PC-3 (cell line): Measurements from ENCODE around the gene OXNAD1. TPM values are rescaled to one million over a fixed set of nuclear protein-coding genes. Genes with fewer than 3 reads are reported as not detected.

Experiments used
- ATAC-seq: fragments of 200-7000 bp; cut with Tn5 transposase; 2 replicates; pipeline ENCODE4 v1.9.1; 2020; ENCODE audit warnings: mild to moderate bottlenecking, moderate library complexity
- BruUV-seq: library from RNA; stranded (reverse); fragments of 400-500 nt; replicated peaks from 2 replicates; lab custom pipeline; 2021; lab: Mats Ljungman, UMichigan
- CTCF ChIA-PET: fragments of 300-600 bp; sonication (Branson Sonifier 250); formaldehyde crosslinking; loops from one replicate; lab custom pipeline; 2022; ENCODE audit warnings: antibody characterized with exemption; lab: Charles Lee
- POLR2A ChIA-PET: fragments of 300-600 bp; sonication (Branson Sonifier 250); formaldehyde crosslinking; loops from one replicate; lab custom pipeline; 2022; ENCODE audit warnings: antibody characterized with exemption; ENCODE audit not compliant: unreplicated experiment; lab: Charles Lee
- DNase-seq: peaks from one replicate; pipeline ENCODE4 v3.0.0-alpha.2; 2015
- H2AFZ ChIP-seq: fragments of 300-600 bp; sonication (generic); 2 replicates; pipeline ENCODE4 v1.6.0; 2016; ENCODE audit warnings: antibody characterized with exemption, low read length
- H3F3A ChIP-seq: fragments of 300-600 bp; sonication (generic); one replicate; pipeline ENCODE4 v1.6.0; 2017; ENCODE audit warnings: antibody characterized with exemption, low read length, control low read depth, mild to moderate bottlenecking; ENCODE audit not compliant: unreplicated experiment
- H3K27ac ChIP-seq: fragments of 300-600 bp; sonication (generic); 2 replicates; pipeline ENCODE4 v1.5.1; 2016; ENCODE audit warnings: mild to moderate bottlenecking, low read length
- H3K27me3 ChIP-seq: fragments of 300-600 bp; sonication (generic); 2 replicates; pipeline ENCODE4 v1.6.1; 2016; ENCODE audit warnings: low read length, mixed read lengths
- H3K36me3 ChIP-seq: fragments of 300-600 bp; sonication (generic); 2 replicates; pipeline ENCODE4 v1.6.1; 2016; ENCODE audit warnings: low read depth, mixed run types, low read length, mixed read lengths
- H3K4me1 ChIP-seq: fragments of 300-600 bp; sonication (generic); 2 replicates; pipeline ENCODE4 v1.5.1; 2016; ENCODE audit warnings: low read length; ENCODE audit not compliant: insufficient read depth
- H3K4me2 ChIP-seq: fragments of 300-600 bp; sonication (generic); 2 replicates; pipeline ENCODE4 v1.6.0; 2016; ENCODE audit warnings: low read length
- H3K4me3 ChIP-seq: fragments of 300-600 bp; sonication (generic); 2 replicates; pipeline ENCODE4 v1.5.1; 2016; ENCODE audit warnings: mild to moderate bottlenecking, low read length, mixed read lengths
- H3K79me2 ChIP-seq: fragments of 300-600 bp; sonication (generic); 2 replicates; pipeline ENCODE4 v1.6.1; 2017; ENCODE audit warnings: low read length, mixed read lengths
- H3K9ac ChIP-seq: fragments of 300-600 bp; sonication (generic); 2 replicates; pipeline ENCODE4 v1.6.0; 2016; ENCODE audit warnings: mild to moderate bottlenecking, low read length
- H3K9me2 ChIP-seq: fragments of 300-600 bp; sonication (generic); replicated peaks from 2 replicates; pipeline ENCODE4 v1.6.1; 2016; ENCODE audit warnings: mixed run types, low read length, mixed read lengths
- H3K9me3 ChIP-seq: fragments of 300-600 bp; sonication (generic); 2 replicates; pipeline ENCODE4 v1.6.1; 2016; ENCODE audit warnings: low read length, mixed read lengths
- H4K20me1 ChIP-seq: fragments of 300-600 bp; sonication (generic); 2 replicates; pipeline ENCODE4 v1.6.1; 2016; ENCODE audit warnings: low read length, mixed read lengths
- EZH2 ChIP-seq: fragments of 300-600 bp; sonication (generic); IDR thresholded peaks from one replicate; pipeline ENCODE4 v1.6.1; 2017; ENCODE audit warnings: antibody characterized with exemption, mild to moderate bottlenecking, low read length; ENCODE audit not compliant: unreplicated experiment
- EZH2phosphoT487 ChIP-seq: fragments of 300-600 bp; sonication (generic); IDR thresholded peaks from 2 replicates; pipeline ENCODE4 v1.6.1; 2018; ENCODE audit warnings: mild to moderate bottlenecking, antibody characterized with exemption, low read length, borderline replicate concordance
- intact Hi-C: fragments of 100-400 bp; cut with micrococcal nuclease; formaldehyde crosslinking; loops from 2 replicates; pipeline ENCODE4 v1.9.0; 2023
- total RNA-seq: library from RNA; depleted of rRNA; stranded (reverse); fragments of >200 nt; gene quantifications from 2 replicates; pipeline ENCODE4 v1.2.3, GENCODE V29; 2014
- TF ChIP-seq, protein P1 (sequence below): fragments of 300-600 bp; sonication (generic); conservative IDR thresholded peaks from 2 replicates; pipeline ENCODE4 v1.5.1; 2017; ENCODE audit warnings: antibody characterized with exemption, low read depth, mild to moderate bottlenecking, low read length

The OXNAD1 gene
- total RNA-seq, 1 experiment from 2014 or later: 20.5 TPM

DNA sequence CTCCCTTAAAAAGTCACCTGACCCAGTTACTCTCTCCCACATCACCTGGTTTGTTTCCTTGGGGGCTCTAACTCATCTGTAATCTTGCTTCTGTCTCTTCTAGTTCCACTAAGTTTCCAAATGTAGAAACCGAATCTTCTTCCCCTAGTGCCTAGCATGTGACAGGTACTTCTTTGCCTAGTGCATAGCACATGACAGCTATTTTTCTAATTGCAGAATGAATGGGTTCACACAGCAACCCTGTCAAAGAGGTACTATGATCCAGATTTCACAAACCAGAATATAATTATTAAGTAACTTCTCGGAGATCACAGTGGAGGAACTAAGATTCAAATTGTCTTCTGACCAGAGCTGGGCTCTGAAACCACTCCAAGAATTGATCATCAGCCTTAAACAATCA lies 7.7 kb upstream of the OXNAD1 start:
- ATAC-seq: no peak
- Histone ChIP-seq H3K4me1 (no peaks in the 10 kb centered on the region), H3K9me2 (no peaks in the 10 kb centered on the region), H4K20me1 (no peaks in the 10 kb centered on the region), H3K9ac (no peak overlapping the region), H3K9me3 (no peaks in the 10 kb centered on the region), H3F3A (no peaks in the 10 kb centered on the region), H3K4me3 (no peak overlapping the region), H3K36me3 (peaks cover 13% of the 10 kb centered on the region), H3K79me2 (peaks cover 12% of the 10 kb centered on the region), H2AFZ (no peak overlapping the region), H3K27me3 (no peaks in the 10 kb centered on the region), H3K27ac (no peak overlapping the region), H3K4me2 (no peak overlapping the region)
- ChIA-PET CTCF (no interaction called here), POLR2A (no interaction called here)
- no peak for DNase-seq
- BruUV-seq: no TSS peak
- TF ChIP-seq, protein P1, sequence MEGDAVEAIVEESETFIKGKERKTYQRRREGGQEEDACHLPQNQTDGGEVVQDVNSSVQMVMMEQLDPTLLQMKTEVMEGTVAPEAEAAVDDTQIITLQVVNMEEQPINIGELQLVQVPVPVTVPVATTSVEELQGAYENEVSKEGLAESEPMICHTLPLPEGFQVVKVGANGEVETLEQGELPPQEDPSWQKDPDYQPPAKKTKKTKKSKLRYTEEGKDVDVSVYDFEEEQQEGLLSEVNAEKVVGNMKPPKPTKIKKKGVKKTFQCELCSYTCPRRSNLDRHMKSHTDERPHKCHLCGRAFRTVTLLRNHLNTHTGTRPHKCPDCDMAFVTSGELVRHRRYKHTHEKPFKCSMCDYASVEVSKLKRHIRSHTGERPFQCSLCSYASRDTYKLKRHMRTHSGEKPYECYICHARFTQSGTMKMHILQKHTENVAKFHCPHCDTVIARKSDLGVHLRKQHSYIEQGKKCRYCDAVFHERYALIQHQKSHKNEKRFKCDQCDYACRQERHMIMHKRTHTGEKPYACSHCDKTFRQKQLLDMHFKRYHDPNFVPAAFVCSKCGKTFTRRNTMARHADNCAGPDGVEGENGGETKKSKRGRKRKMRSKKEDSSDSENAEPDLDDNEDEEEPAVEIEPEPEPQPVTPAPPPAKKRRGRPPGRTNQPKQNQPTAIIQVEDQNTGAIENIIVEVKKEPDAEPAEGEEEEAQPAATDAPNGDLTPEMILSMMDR: no peak
- TF ChIP-seq EZH2 (no peak), EZH2phosphoT487 (no peak)
- intact Hi-C loops: no loop called here

DNA sequence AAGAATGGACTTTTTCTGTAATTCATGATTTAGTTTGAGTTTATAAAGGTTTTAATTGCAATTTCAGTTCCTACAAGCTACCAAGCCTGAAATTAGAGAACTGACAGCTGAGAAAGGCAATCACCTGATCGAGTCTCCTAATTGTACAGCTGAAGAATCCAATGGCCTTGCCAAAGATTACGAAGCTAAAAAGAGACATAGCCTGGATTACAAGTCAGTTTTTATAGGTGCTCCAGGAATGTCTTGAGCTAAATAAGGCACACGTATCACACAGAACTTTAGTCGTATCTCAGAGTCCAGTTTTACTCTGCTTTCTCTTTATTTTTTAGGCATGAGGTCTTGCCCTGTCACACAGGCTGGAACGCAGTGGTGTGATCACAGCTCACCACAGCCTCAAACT lies 6.8 kb upstream of the OXNAD1 start:
- TF ChIP-seq, protein P1: no peak
- TF ChIP-seq EZH2phosphoT487 (no peak), EZH2 (no peak)
- POLR2A ChIA-PET: no interaction called here
- Histone ChIP-seq H3K4me1 (peaks cover under 1% of the 10 kb centered on the region), H3K4me2 (no peak overlapping the region), H3K9me2 (no peaks in the 10 kb centered on the region), H3K9ac (no peak overlapping the region), H3K27me3 (no peaks in the 10 kb centered on the region), H3K79me2 (peaks cover 20% of the 10 kb centered on the region), H2AFZ (no peak overlapping the region), H3K9me3 (no peaks in the 10 kb centered on the region), H3F3A (no peaks in the 10 kb centered on the region), H4K20me1 (no peaks in the 10 kb centered on the region), H3K27ac (no peak overlapping the region), H3K4me3 (no peak overlapping the region), H3K36me3 (peaks cover 13% of the 10 kb centered on the region)
- BruUV-seq: no TSS peak
- CTCF ChIA-PET: interaction anchor here (0.5 kb wide), 1 partner anchor 10 kb away, joined by 13 read pairs; no protein-coding TSS in a partner anchor
- DNase-seq (no peak), ATAC-seq (no peak)
- intact Hi-C loops: no loop called here

DNA sequence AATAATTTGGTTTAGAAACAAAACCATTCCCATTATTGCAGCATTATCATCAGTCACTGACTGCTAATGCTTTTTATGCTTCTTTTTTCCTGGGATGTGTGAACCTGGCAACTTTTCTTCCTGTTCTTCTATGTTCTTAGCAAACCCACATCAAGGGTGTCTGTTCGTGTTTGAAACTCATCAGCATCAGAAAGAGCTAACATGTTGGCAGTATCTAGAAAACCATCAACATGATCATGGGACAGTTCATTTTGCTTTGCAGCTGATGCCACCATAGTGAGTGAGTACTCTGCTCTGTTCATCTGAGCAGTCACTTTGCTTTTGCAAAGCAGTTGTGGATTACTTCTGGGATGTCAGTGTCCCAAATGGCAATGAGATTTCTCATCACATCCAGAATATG lies 6.1 kb upstream of the OXNAD1 start:
- H3K27me3 ChIP-seq: no peaks in the 10 kb centered on the region
- no peak overlapping the region for H3K4me2 ChIP-seq
- no peak for TF ChIP-seq EZH2phosphoT487
- no peak for TF ChIP-seq EZH2
- TF ChIP-seq, protein P1: no peak
- H3K9me2 ChIP-seq: no peaks in the 10 kb centered on the region
- POLR2A ChIA-PET: no interaction called here
- intact Hi-C loops: no loop called here
- DNase-seq (no peak), ATAC-seq (no peak)
- H2AFZ ChIP-seq: no peak overlapping the region
- H3F3A ChIP-seq: no peaks in the 10 kb centered on the region
- no peak overlapping the region for H3K9ac ChIP-seq
- H3K79me2 ChIP-seq: peaks cover 27% of the 10 kb centered on the region
- H3K4me1 ChIP-seq: peaks cover 5% of the 10 kb centered on the region
- H4K20me1 ChIP-seq: no peaks in the 10 kb centered on the region
- no peak overlapping the region for H3K4me3 ChIP-seq
- no peaks in the 10 kb centered on the region for H3K9me3 ChIP-seq
- H3K36me3 ChIP-seq: peaks cover 13% of the 10 kb centered on the region
- no peak overlapping the region for H3K27ac ChIP-seq
- CTCF ChIA-PET: no interaction called here
- no TSS peak for BruUV-seq
